K562 (cell line): ENCODE measurements around the gene PTAFR. TPM values are rescaled to one million over a fixed set of nuclear protein-coding genes. Genes with fewer than 3 reads are reported as not detected.
A peak's percentile ranks its signal among the peaks of the same experiment; 100 is the strongest.

Experiments
- ATAC-seq: fragments of 200-7000 bp; cut with Tn5 transposase; 3 replicates; pipeline ENCODE4 v1.9.1; 2020; ENCODE audit warnings: moderate library complexity
- BruUV-seq: library from RNA; stranded (reverse); fragments of 400-500 nt; replicated peaks from 2 replicates; lab custom pipeline; 2021; lab: Mats Ljungman, UMichigan
- CTCF ChIA-PET: fragments of 300-600 bp; formaldehyde crosslinking; extraction: SDS; loops from one replicate; lab custom pipeline; 2021; ENCODE audit warnings: low intra/inter-chr PET ratio; lab: Yijun Ruan, JAX
- POLR2A ChIA-PET: fragments of 300-600, 350-650 bp; sonication (Branson Sonifier 250); formaldehyde crosslinking; extraction: SDS; loops from one replicate; lab custom pipeline; 2021; ENCODE audit warnings: antibody characterized with exemption, inconsistent platforms; lab: Yijun Ruan, JAX
- DNase-seq, 4 experiments: peaks; one replicate each; pipeline versions ENCODE4 v3.0.0 to v3.0.0-alpha.2; 2011 to 2018; ENCODE audit warnings: low spot score in 3 of 4, mixed read lengths in 3 of 4; ENCODE audit errors: extremely low read depth in 1 of 4
- FAIRE-seq: peaks from 2 replicates; lab custom pipeline; 2011; peaks lifted over from hg19 to GRCh38; lab: Jason Lieb, UNC
- H2AFZ ChIP-seq: 2 replicates; pipeline ENCODE4 v1.6.0; 2011; ENCODE audit warnings: low read depth, low read length, control low read depth, inconsistent platforms
- H3K27ac ChIP-seq: fragments of 200-600 bp; 3 replicates; pipeline ENCODE4 v1.8.0; 2011; ENCODE audit warnings: low read depth, mild to moderate bottlenecking, control low read depth, inconsistent platforms, low read length, moderate library complexity, mixed read lengths; ENCODE audit errors: extremely low read depth
- H3K27me3 ChIP-seq, 2 experiments: fragments of 300-600 bp in 1 of 2; 2 replicates in 1 of 2; 3 replicates in 1 of 2; pipeline versions ENCODE4 v1.6.0 to v1.8.0; 2011; ENCODE audit warnings: inconsistent platforms in 2 of 2, low read length in 2 of 2, mild to moderate bottlenecking in 1 of 2, mixed read lengths in 1 of 2, moderate library complexity in 1 of 2; ENCODE audit not compliant: control insufficient read depth in 2 of 2, insufficient read depth in 2 of 2
- H3K36me3 ChIP-seq: fragments of 300-600 bp; 3 replicates; pipeline ENCODE4 v1.8.0; 2011; ENCODE audit warnings: mild to moderate bottlenecking, low read length, inconsistent platforms; ENCODE audit not compliant: control insufficient read depth, insufficient read depth
- H3K4me1 ChIP-seq, 2 experiments: fragments of 200-600 bp in 1 of 2; replicated peaks in 1 of 2; 2 replicates in 1 of 2; 3 replicates in 1 of 2; pipeline versions ENCODE4 v1.5.1 to v1.8.0; 2011; ENCODE audit warnings: inconsistent platforms in 2 of 2, low read length in 2 of 2, mild to moderate bottlenecking in 1 of 2, mixed read lengths in 1 of 2, moderate library complexity in 1 of 2; ENCODE audit not compliant: control insufficient read depth in 2 of 2, insufficient read depth in 2 of 2
- H3K4me2 ChIP-seq: 2 replicates; pipeline ENCODE4 v1.6.1; 2011; ENCODE audit warnings: low read length, control low read depth, inconsistent platforms, mixed read lengths; ENCODE audit not compliant: insufficient read depth
- H3K4me3 ChIP-seq: fragments of 200-600 bp; sonication (generic), shearing (Covaris generic); 2 replicates; pipeline ENCODE4 v1.5.1; 2016; ENCODE audit warnings: control low read depth, inconsistent platforms
- H3K79me2 ChIP-seq: fragments of 200-600 bp; 3 replicates; pipeline ENCODE4 v1.8.0; 2011; ENCODE audit warnings: low read length, inconsistent platforms; ENCODE audit not compliant: control insufficient read depth, insufficient read depth
- H3K9ac ChIP-seq, 2 experiments: 2 replicates each; pipeline versions ENCODE4 v1.6.0 to v1.6.1; 2011; ENCODE audit warnings: low read depth in 2 of 2, low read length in 2 of 2, control low read depth in 1 of 2, inconsistent platforms in 1 of 2, mild to moderate bottlenecking in 1 of 2, mixed read lengths in 1 of 2; ENCODE audit not compliant: insufficient read depth in 1 of 2
- H3K9me1 ChIP-seq: one replicate; pipeline ENCODE4 v1.6.0; 2011; ENCODE audit warnings: inconsistent platforms, mild to moderate bottlenecking, low read length, moderate library complexity; ENCODE audit not compliant: control insufficient read depth, insufficient read depth
- H3K9me3 ChIP-seq: replicated peaks from 2 replicates; pipeline ENCODE4 v1.5.1; 2011; ENCODE audit warnings: low read depth, low read length, inconsistent platforms; ENCODE audit not compliant: control insufficient read depth, insufficient read depth
- H4K20me1 ChIP-seq: replicated peaks from 2 replicates; pipeline ENCODE4 v1.6.1; 2011; ENCODE audit warnings: low read length, inconsistent platforms, mixed read lengths; ENCODE audit not compliant: control insufficient read depth, insufficient read depth
- ASH1L ChIP-seq: fragments of 450-650 bp; IDR thresholded peaks from 2 replicates; pipeline ENCODE4 v1.6.1; 2018; ENCODE audit warnings: borderline replicate concordance, mild to moderate bottlenecking, low read depth; ENCODE audit not compliant: partially characterized antibody
- BCOR ChIP-seq: fragments of 450-650 bp; IDR thresholded peaks from 2 replicates; pipeline ENCODE4 v1.6.1; 2016
- C11orf30 ChIP-seq: fragments of 450-650 bp; IDR thresholded peaks from 2 replicates; pipeline ENCODE4 v1.6.1; 2016; ENCODE audit warnings: low read depth, mild to moderate bottlenecking
- CEBPB ChIP-seq: fragments of 450-650 bp; IDR thresholded peaks from 2 replicates; pipeline ENCODE4 v1.6.1; 2016; ENCODE audit warnings: missing genetic modification characterization, missing compliant biosample characterization
- CEBPG ChIP-seq, 3 experiments: fragments of 200-800 bp in 1 of 3; sonication (Bioruptor generic) in 1 of 3; sonication (generic) in 1 of 3; formaldehyde crosslinking in 1 of 3; IDR thresholded peaks in 2 of 3; conservative IDR thresholded peaks in 1 of 3; 2 replicates each; pipeline versions ENCODE4 v1.6.1 to v1.8.0; 2016 to 2022; ENCODE audit warnings: missing compliant biosample characterization in 2 of 3, missing genetic modification characterization in 2 of 3, mild to moderate bottlenecking in 1 of 3, missing genetic modification reagents in 1 of 3
- FUS ChIP-seq: fragments of 200-400 bp; formaldehyde crosslinking; optimal IDR thresholded peaks from 2 replicates; pipeline ENCODE3; 2017; ENCODE audit warnings: low read depth, low read length
- HEY1 ChIP-seq: fragments of 250-450 bp; sonication (Bioruptor Pico); IDR thresholded peaks from 2 replicates; pipeline ENCODE4 v1.5.0; 2020; ENCODE audit warnings: mild to moderate bottlenecking, moderate library complexity, borderline replicate concordance
- MAFK ChIP-seq: IDR thresholded peaks from 2 replicates; pipeline ENCODE4 v1.6.1; 2011; ENCODE audit warnings: low read length, improper control_type of control experiment
- MAZ ChIP-seq, 2 experiments: fragments of 450-650 bp in 1 of 2; sonication (generic) in 1 of 2; formaldehyde crosslinking; IDR thresholded peaks in 1 of 2; conservative IDR thresholded peaks in 1 of 2; 2 replicates each; pipeline versions ENCODE4 v1.4.0 to v1.5.0; 2020; ENCODE audit warnings: mild to moderate bottlenecking in 1 of 2, missing genetic modification reagents in 1 of 2
- MECOM ChIP-seq: fragments of 250-450 bp; sonication (Bioruptor Pico); IDR thresholded peaks from 2 replicates; pipeline ENCODE4 v1.8.0; 2022; ENCODE audit warnings: inconsistent platforms
- MTA3 ChIP-seq: fragments of 450-650 bp; formaldehyde crosslinking; IDR thresholded peaks from 2 replicates; pipeline ENCODE4 v1.6.1; 2017; ENCODE audit warnings: mild to moderate bottlenecking, borderline replicate concordance
- STAG1 ChIP-seq: sonication (generic); formaldehyde crosslinking; IDR thresholded peaks from 2 replicates; pipeline ENCODE4 v1.5.0; 2020; ENCODE audit warnings: missing genetic modification reagents, borderline replicate concordance
- TAF9B ChIP-seq: fragments of 450-650 bp; IDR thresholded peaks from 2 replicates; pipeline ENCODE4 v1.6.1; 2018; ENCODE audit warnings: mild to moderate bottlenecking; ENCODE audit not compliant: partially characterized antibody
- VEZF1 ChIP-seq: fragments of 200-800 bp; sonication (Bioruptor generic); IDR thresholded peaks from 2 replicates; pipeline ENCODE4 v1.6.1; 2017; ENCODE audit warnings: missing genetic modification characterization, missing compliant biosample characterization
- ZNF3 ChIP-seq: fragments of 250-450 bp; sonication (Bioruptor Pico); IDR thresholded peaks from 2 replicates; pipeline ENCODE4 v1.5.0; 2021; ENCODE audit warnings: mild to moderate bottlenecking, moderate library complexity
- ZNF316 ChIP-seq: fragments of 450-650 bp; IDR thresholded peaks from 2 replicates; pipeline ENCODE4 v1.6.1; 2016
- ZNF699 ChIP-seq: fragments of 250-450 bp; sonication (Bioruptor Pico); IDR thresholded peaks from 2 replicates; pipeline ENCODE4 v1.8.0; 2021; ENCODE audit warnings: mild to moderate bottlenecking, moderate library complexity; ENCODE audit not compliant: insufficient replicate concordance
- WGBS: fragments of 100-300 bp; shearing (Covaris generic); methylation state at CpG from one replicate; pipeline ENCODE4 v1.1.6; 2016; ENCODE audit warnings: low coverage, mixed read lengths; ENCODE audit not compliant: insufficient coverage; ENCODE audit errors: missing lambda C conversion rate; 5-methylcytosine and 5-hydroxymethylcytosine counted together
- in situ Hi-C: fragments of 300-500 bp; cut with MboI; formaldehyde crosslinking; loops from 4 replicates; pipeline ENCODE4 v1.15.0; 2018; ENCODE audit warnings: inconsistent platforms, mixed read lengths
- intact Hi-C: fragments of 100-400 bp; cut with micrococcal nuclease; formaldehyde crosslinking; loops from 2 replicates; pipeline ENCODE4 v1.14.2; 2022
- polyA plus RNA-seq, 8 experiments: library from polyadenylated mRNA; depleted of rRNA in 4 of 8; stranded (reverse) in 5 of 8; unstranded in 3 of 8; fragments of >200 nt; fragmentation: Nextera tagmentation in 2 of 8; fragmentation: Illumina TruSeq in 1 of 8; extraction: Ambion mirVana in 2 of 8; extraction: Trizol in 1 of 8; gene quantifications; 2 replicates each; pipeline versions ENCODE4 v1.2.1 to v1.2.3, GENCODE V29; 2011 to 2014; ENCODE audit warnings: inconsistent platforms in 1 of 8, missing spikeins in 1 of 8
- total RNA-seq, 7 experiments: library from RNA; depleted of rRNA in 6 of 7; stranded (reverse); fragments of >200 nt in 6 of 7; fragmentation: Illumina TruSeq in 2 of 7; extraction: Trizol in 2 of 7; gene quantifications; 2 replicates each; pipeline versions ENCODE4 v1.2.1 to v1.2.3, GENCODE V29; 2011 to 2021; ENCODE audit warnings: low replicate concordance in 1 of 7
- TF ChIP-seq, protein P1 (sequence below): fragments of 450-650 bp; formaldehyde crosslinking; IDR thresholded peaks from 2 replicates; pipeline ENCODE4 v1.4.0; 2020; ENCODE audit warnings: mild to moderate bottlenecking, mixed read lengths
- TF ChIP-seq, protein P2 (sequence below): fragments of 450-650 bp; formaldehyde crosslinking; IDR thresholded peaks from 2 replicates; pipeline ENCODE4 v1.4.0; 2020; ENCODE audit warnings: mild to moderate bottlenecking

The PTAFR gene
- total and polyA plus RNA-seq, 9 of the 15 experiments (the other 6 are each of a cell fraction or from before 2014, with no cell fraction given): 0.15 to 0.55 (median 0.40) TPM; not detected in 1

GRCh38 chr1:28139025-28139712 is 37.3 kb downstream of the PTAFR start:
- H3K9ac ChIP-seq: no peak overlapping the region
- H3K4me3 ChIP-seq: no peak overlapping the region
- no peaks in the 10 kb centered on the region for H3K79me2 ChIP-seq
- H3K36me3 ChIP-seq: no peaks in the 10 kb centered on the region
- 52% methylated on average over 7 of the region's 7 CpGs for WGBS
- H3K4me1 ChIP-seq: peaks cover 0 to 5% of the 10 kb centered on the region in 2 experiments; a peak in 2 of 5 replicates
- no peaks in the 10 kb centered on the region for H3K27me3 ChIP-seq
- CTCF ChIA-PET: no interaction called here
- no peak overlapping the region for H2AFZ ChIP-seq
- POLR2A ChIA-PET: interaction anchor here (0.6 kb wide), 2 partner anchors 12 to 137 kb away, joined by 3 read pairs; no protein-coding TSS in a partner anchor
- H4K20me1 ChIP-seq: no peaks in the 10 kb centered on the region
- no peak overlapping the region for H3K4me2 ChIP-seq
- no peak overlapping the region for H3K27ac ChIP-seq
- no peaks in the 10 kb centered on the region for H3K9me3 ChIP-seq
- BruUV-seq: no TSS peak
- no peaks in the 10 kb centered on the region for H3K9me1 ChIP-seq
- in situ Hi-C loops (no loop called here), intact Hi-C loops (no loop called here)
- FAIRE-seq (no peak), DNase-seq (peak in 1 of 4 experiments; percentile 8), ATAC-seq (no peak)
- TF ChIP-seq CEBPB (tag): peak; percentile 87
- peak; percentile 87 for TF ChIP-seq C11orf30
- TF ChIP-seq MTA3: no peak
- no peak for TF ChIP-seq BCOR
- peak; percentile 36; the same call in 1 of the 2 replicates for TF ChIP-seq CEBPG (CRISPR knock-in tag; IDR thresholded peaks at IDR 0.05)
- peak in 1 of 2 experiments; percentile 72; a peak in 2 of 4 replicates for TF ChIP-seq CEBPG (tag; conservative IDR thresholded peaks at IDR 0.05 in 1 of 2, IDR thresholded peaks at IDR 0.05 in 1 of 2)
- TF ChIP-seq TAF9B: no peak
- no peak for TF ChIP-seq ZNF699 (CRISPR knock-in tag)
- TF ChIP-seq, protein P1, sequence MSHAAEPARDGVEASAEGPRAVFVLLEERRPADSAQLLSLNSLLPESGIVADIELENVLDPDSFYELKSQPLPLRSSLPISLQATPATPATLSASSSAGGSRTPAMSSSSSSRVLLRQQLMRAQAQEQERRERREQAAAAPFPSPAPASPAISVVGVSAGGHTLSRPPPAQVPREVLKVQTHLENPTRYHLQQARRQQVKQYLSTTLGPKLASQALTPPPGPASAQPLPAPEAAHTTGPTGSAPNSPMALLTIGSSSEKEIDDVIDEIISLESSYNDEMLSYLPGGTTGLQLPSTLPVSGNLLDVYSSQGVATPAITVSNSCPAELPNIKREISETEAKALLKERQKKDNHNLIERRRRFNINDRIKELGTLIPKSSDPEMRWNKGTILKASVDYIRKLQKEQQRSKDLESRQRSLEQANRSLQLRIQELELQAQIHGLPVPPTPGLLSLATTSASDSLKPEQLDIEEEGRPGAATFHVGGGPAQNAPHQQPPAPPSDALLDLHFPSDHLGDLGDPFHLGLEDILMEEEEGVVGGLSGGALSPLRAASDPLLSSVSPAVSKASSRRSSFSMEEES (CRISPR knock-in tag): no peak
- no peak for TF ChIP-seq STAG1
- no peak for TF ChIP-seq FUS
- TF ChIP-seq HEY1 (CRISPR knock-in tag): no peak
- TF ChIP-seq VEZF1: no peak
- peak; percentile 71 for TF ChIP-seq MAFK
- no peak for TF ChIP-seq ASH1L
- no peak for TF ChIP-seq MAZ (CRISPR knock-in tag; conservative IDR thresholded peaks at IDR 0.05 in 1 of 2, IDR thresholded peaks at IDR 0.05 in 1 of 2)
- TF ChIP-seq ZNF316: peak; percentile 78; the same call in 1 of the 2 replicates
- TF ChIP-seq, protein P2, sequence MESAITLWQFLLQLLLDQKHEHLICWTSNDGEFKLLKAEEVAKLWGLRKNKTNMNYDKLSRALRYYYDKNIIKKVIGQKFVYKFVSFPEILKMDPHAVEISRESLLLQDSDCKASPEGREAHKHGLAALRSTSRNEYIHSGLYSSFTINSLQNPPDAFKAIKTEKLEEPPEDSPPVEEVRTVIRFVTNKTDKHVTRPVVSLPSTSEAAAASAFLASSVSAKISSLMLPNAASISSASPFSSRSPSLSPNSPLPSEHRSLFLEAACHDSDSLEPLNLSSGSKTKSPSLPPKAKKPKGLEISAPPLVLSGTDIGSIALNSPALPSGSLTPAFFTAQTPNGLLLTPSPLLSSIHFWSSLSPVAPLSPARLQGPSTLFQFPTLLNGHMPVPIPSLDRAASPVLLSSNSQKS: no peak
- 0 out of 2 replicates have a peak, but pooled peaks have one; percentile 24 for TF ChIP-seq MECOM (CRISPR knock-in tag)
- no peak for TF ChIP-seq ZNF3 (CRISPR knock-in tag)
